GM21528 (cell line): ENCODE measurements around the gene CRIM1.
A peak's percentile ranks its signal among the peaks of the same experiment; 100 is the strongest.

Experiments
- ATAC-seq: cut with Tn5 transposase; IDR thresholded peaks from one replicate; pipeline ENCODE4 v1.9.1; 2021; ENCODE audit warnings: mild to moderate bottlenecking, moderate library complexity; ENCODE audit not compliant: unreplicated experiment, low FRiP score

The CRIM1 gene

DNA sequence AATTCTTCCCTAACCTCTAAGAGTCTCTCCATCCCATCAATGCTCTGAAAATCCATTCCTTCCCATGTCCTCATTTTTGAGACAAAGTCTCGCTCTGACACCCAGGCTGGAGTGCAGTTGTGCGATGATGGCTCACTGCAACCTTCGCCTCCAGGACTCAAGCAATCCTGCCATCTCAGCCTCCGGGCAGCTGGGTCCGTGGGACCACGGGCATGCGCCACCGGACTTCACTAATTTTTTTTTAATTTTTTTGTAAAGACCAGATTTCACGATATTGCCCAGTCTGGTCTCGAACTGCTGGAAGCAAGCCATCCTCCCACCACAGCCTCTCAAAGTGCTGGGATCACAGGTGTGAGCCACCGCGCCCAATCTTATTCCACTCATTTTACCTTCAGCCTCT is 240.8 kb downstream of the CRIM1 start:
- ATAC-seq: no peak

DNA sequence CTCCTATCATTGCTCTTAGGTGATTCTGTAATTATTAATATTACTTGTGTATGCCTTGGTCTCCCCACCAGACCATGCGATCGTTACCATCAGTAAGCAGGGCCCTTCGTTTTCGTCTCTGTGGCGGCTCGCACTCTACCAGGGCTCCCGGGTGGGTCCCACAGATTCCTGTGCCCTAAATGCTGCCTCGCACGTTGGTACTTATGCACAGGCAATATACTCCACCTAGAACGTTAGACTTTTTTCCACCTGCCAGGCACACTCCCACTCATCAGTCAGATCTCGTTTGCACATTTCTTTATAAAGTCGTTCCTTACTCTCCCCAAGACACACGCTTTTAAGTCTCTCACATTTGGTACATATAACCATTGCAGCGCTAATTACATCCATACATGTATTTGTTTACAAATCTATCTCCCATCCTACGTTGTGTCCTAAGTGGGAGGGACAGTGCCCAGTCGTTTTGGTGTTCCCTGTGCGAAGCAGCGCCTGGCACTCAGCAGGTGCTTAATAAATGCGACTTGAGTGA is 241.5 kb downstream of the CRIM1 start:
- no peak for ATAC-seq

DNA sequence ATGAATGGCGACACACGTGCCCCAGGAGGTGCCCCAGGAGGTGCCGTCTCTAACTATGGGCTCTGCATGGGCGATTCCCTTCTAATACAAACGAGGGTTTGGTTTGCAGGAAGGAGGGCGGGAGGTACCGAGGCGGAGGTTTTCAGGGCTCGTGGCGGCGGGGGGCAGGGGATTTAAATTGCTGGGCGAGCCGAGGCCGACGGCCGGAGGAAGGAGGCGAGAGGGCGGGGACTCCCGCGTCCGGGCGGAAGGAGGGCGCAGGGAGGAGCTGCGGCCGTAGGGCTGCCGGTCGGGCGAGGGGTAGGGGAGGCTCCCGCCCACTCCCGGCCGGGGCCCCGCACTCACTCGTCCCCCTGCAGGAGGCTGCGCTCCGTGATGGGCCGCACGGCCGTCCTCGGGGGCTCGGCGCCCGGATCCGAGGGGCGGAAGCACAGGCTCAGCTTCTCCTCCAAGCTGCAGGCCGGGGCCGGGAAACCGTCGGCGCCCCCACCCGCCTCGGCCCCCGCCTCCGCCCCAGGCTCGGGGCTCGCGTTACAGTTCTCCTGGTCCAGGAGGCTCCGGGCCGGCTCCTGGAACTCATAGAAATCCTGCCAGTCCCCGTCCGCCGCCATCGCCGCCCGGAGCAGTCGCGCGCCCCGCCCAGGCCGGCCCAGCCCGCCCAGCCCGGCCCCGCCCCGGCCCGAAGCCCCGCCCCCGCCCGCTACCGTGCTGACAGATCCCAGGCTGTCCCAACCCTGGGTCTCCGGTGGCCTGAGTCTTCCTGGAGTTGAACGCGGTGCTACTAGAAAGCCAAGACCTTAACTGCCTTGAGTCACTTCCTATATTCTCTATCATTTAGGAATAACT is 242.2 kb downstream of the CRIM1 start, which contains the start of gene FEZ2:
Gene FEZ2 (minus strand): TSS at position 637 of the 846 bp plus-strand sequence. CDS start 26 bp downstream, at position 611.
- ATAC-seq: peak; percentile 100
